Measurements from ENCODE around the gene PLEKHM3.
"Not testable (repeated sequence)": the region's sequence is repeated elsewhere in the genome, so short reads cannot be mapped to it uniquely, and the experiment has no call there.

Gene PLEKHM3

DNA sequence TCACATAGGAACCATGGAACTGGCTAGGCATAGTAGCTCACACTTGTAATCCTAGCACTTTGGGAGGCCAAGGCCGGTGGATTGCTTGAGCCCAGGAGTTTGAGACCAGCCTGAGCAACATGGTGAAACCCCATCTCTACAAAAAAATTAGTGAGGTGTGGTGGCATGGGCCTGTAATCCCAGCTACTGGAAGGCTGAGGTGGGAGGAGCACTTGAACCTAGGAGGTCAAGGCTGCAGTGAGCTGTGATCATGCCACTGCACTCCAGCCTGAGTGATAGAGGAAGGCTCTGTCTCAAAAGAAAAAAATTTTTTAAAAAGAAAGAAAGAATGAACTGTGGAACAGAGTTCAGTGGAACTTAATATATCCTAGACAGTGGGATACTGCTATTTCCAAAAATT, 76.1 kb downstream of the PLEKHM3 start:
- DNase-seq, result not testable (repeated sequence)

DNA sequence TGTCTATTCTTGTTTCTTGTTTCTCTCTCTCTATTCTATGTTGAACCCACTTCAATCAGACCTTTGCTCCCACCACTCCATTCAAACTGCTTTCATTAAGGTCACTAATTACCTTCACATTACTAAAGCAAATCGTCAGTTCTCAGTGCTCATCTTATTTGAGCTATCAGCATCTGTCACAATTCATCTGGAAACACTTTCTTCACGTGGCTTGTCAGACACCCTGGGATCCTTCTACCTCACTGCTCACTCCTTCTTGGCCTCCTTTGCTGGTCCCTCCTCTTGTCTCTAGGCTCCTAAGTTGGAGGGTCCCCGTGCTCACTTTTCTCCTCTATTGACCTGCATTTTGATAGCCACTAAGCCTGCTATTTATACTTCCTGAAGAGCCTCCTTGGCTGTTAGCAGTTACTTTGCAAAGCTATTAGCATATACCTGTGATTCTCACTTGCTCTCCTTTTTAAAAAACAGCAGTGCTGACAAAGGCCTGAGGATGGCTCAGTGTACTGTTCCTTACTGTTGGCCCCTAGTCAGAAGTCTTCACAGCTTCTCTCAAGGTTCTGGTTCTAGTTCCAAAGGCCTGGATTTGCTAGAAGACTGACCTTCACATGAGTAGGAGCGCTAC, 80.2 kb downstream of the PLEKHM3 start:
- no peak for DNase-seq

DNA sequence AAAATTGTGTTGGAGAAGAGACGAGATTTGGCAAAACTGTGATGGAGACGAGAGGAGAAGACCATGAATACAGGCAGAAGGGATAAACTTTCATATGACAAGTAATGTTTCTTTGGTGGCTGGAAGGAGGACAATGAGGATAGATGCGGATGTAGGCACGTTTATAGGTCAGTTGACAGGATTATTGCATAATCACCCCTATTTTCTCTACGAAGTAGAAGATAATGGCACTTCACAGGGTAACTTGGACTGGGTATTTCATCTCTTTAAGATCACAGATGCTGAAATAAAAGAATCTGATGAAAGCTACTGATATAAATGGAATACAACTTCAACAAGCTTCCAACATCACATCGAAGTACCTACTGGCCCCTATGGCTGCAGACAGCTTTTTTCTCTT, 81.0 kb downstream of the PLEKHM3 start:
- DNase-seq, result no peak

DNA sequence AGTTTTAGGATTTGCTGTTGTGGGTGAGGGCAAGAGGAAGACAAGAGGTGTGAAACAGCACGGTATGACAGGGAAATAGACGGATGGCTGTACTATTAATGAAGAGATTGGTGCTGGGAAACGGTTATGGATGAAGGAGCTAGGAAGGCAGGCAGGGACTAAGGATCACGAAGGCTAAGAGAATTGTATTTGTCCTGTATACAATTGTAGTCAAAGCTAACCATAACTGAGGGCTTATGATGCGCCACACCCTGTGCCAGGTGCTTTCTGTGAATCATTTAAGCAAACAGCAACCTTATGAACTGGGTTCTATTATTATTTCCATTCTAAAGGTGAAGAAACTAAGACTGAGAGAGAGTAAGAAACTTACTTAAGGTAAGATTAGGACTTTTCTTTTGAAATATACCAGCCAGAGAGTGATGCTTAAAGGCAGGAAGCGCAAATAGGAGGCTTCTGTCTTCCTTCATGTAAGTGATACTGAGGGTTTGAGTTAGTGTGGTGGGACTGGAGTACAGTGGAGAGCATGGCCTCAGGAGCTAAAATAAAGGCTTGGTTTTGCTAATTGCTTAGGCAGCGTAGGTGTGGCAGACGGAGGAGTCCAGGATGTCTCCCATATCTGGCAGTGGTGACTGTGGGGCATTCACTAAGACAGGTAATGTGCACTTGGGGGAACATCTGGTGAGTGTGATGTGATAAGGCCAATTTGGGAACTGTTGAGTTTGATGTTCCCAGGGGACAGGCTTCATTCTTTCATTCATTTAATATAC, 85.8 kb downstream of the PLEKHM3 start:
- DNase-seq, result no peak

DNA sequence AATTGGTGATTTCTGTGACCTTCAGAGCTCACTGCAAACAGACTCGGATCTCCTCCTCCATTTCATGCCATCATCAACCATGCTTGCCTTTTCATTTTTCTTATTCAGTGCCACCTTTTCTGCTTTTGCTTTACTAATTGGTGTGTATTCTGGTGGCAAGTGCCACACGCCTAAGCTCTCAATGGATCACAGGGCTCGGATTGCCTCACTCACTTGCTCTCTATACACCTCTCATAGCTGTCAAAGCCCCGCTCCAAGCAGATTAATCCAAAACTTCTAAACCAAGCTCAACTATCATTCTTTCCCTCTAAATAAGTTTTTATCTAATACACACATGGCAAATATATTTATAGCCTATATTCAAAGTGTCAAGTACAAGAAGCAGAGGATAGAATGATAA, 86.4 kb downstream of the PLEKHM3 start:
- no peak for DNase-seq

DNA sequence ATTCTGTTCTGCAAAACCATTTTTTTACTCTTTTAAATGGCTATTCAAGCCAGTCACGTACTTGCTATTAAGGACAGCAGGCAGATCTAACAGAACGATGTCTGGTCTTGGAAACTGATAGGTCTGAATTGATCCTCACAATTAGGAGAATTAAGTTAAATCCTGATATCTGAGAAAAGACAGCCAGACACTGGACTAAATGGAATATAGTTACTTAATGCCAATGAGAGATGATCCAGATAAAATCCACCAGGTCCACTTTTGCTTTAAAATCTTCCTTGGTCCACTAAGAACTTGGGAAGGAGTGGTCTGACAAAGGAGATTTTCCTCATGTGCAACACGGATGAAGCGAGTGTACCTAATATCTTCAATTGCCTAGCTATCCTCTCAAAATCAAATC, 86.9 kb downstream of the PLEKHM3 start:
- no peak for DNase-seq

DNA sequence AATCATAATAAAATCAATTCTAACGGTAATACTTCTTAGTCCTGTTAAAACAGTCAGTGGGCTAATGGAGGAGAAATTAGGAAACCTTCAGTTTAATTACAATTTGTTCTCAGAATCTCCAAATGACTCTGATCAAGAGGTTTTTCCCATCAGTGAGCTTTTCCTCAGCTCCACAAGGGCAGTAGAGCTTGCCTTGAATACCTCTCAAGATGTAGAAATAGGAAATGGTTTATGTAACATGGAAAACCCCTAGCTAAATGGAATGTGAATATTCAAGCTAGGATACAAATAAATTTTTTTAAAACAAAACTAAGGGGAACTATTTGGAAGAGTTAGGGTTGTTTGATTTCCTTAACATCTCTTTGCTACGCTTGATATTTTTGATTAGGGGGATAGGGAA, 87.5 kb downstream of the PLEKHM3 start:
- DNase-seq, result no peak

DNA sequence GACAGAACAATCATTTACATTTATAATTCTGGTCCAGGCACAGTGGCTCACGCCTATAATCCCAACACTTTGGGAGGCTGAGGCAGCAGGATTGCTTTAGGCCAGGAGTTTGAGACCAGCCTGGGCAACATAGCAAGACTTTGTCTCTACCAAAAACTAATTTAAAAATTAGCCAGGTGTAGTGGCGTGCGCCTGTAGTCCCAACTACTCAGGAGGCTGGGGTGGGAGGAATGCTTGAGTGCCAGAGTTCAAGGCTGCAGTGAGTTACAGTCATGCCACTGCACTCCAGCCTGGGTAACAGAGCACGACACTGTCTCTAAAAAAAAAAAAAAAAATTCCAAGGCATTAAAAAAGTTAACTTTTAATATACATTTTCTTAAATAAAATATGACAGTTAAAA, 88.1 kb downstream of the PLEKHM3 start:
- no peak for DNase-seq

DNA sequence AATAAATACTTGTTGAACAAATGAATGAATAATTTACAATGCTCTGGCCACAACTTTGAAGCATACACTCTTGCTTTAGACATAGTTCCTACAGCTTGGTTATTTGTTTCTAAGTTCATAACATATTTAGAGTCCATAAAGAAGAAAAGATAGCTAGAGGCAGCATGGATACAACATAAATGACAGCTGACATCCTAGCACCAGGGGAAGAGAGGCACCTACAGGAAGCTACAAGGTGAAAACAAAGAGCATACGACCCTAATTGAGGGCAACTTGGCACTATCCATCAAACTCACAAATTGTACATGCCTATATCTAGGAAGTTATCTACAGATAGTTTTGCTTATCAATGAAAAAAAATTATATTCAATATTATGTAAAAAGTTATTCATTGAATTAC, 88.9 kb downstream of the PLEKHM3 start:
- no peak for DNase-seq

DNA sequence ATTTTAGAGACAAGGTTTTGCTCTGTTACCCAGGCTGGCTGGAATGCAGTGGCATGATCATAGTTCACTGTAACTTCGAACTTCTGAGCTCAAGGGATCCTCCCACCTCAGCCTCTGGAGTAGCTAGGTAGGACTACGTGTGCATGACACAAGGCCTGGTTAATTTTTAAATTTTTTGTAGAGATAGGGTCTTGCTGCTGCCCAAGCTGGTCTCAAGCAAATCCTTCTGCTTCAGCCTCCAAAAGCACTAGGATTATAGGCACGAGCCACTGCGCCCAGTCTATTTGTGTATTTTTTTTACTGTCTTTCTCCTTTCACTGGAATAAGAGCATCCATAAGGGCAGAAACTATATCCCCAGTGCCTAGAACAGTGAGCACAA, 89.3 kb downstream of the PLEKHM3 start:
- DNase-seq, result no peak

DNA sequence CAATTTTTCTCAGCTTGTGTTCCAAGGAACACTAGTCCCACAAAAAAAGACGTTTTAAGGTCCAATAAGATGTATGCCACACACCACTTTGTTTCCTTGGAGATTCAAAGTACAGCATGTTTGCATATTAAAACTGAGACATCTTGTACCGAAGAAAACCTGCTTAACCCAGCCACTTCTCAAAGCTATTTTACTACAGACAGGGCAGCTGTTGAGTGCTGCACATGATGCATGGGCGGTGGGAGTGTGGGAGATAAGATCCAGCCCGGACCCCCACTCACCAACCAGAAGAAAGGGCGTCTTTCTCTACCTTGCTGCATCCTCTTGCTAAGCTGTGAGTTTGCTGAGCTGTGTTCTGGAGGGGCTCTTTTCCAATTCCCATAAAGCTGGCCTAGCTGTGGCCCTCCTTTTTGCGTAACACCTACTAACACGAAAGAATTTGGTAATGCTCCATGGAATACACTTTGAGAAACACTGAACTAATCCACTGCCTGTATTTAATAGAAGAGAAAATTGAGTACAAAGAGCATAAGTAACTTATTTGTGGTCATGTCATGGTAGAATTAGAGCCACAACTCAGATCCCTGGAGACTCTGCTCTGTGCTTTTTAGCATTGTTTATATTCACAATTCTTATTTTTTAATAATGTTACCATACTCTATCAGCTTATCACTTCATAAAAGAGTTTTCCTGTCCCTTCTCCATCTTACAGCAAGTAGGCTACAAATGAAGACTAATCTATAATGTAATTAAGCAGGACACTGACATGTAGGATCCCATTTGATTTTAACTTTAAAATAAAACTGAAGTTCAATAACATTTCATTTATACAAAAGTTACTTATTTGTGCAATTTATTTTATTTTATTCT, 90.0 kb downstream of the PLEKHM3 start:
- DNase-seq, result no peak

DNA sequence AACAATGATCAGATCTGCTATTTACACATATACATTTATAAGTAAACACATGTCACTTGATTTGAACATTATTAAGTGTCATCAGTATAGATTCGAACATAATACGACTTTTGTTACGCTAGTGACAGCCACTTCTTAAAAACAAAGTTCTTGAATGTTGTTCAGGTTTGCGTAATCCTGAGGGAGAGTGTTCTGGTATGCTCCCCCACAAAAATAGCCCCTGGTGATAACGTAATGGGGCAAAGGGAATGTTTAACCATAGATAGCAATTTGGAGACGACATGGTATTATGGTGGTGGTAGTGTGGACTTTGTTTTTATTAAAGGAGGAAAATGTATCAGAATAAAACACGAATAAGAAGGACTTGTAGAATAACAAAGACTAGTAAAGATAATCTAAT, 90.6 kb downstream of the PLEKHM3 start:
- no peak for DNase-seq

DNA sequence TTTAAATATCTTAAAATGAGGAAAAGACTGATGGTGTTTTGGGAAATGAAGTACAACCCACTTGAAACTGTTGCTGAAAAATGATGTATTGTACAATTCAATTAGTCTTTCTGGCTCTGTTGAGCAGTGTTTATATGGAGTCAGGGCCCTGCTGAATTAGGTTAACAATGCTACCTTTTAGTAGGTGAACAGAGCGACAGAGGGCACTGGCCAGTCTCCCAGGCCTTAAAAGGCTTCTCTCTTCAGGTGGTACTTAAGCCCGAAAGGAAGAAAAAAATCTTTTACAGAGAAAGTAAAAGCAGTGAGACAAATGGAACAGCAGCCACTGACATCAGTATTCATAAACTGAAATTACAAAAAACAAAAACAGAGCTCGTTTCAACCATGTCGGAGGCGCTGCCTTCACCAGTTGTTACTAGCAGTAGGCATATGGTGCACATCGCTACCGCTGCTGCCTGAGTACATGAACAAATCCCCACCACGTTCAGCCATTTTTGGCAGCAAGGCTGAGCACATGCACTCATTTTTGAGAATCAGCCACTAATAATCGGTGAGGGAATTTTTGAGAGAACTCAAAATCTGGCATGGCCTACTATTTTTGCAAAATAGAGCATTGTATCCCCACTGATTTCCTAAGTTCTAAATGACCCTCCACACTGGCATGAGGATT, 91.8 kb downstream of the PLEKHM3 start:
- no peak for DNase-seq

DNA sequence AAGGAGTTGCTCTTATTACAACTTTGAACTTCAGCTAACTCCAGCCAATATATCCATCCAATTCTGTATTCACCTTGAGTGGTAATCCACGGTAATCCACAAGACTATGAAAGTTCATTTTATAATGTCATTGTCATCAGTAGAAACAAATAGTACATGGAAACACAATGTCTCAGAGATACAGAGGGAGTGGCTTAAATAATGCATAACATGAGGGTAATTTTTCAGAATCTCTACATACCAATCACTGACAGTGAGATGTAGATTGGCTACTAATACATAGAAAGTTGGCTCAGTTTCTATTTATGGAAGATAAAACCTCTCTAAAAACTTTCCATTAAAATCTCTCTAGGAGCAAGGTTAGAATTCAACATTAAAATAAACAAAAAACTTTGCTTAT, 93.2 kb downstream of the PLEKHM3 start:
- DNase-seq, result no peak

DNA sequence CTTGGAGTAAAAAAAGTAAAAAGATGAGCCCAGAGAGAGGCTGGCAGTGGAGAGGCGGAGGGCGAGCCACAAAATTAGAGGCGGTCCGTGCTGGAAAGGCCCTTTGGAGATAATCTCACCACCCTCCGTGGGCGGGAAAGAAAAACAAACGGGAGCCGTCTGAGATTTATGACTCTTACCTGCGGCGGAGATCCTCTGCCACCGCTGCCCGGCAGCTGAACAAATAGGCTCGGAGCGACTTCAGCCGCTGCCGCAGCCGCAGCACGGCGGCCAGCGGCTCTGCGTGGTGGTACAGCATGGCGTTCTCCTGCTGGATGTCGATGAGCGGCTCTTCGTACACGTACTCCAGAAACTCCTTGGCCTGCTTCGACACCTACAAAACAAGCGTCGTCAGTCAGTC, 94.6 kb downstream of the PLEKHM3 start:
- no peak for DNase-seq

DNA sequence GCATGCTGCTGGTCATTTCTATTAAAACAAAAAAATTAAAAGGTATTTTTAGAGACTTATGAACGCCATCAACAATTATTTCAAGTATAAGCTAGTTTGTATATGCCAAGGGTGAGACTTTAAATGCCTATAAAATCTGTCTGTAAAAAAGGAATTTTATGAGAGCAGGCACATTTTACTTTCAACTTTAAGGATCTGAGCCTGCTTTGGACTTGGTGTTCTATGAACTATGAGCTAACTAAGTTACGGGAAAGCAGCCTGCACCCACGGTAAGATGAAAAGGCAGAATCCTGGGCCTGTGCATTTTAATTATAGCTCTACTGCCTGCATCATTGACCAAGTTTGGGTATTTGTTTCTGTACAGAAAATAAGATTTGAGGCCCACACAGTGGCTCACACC, 95.4 kb downstream of the PLEKHM3 start:
- no peak for DNase-seq

DNA sequence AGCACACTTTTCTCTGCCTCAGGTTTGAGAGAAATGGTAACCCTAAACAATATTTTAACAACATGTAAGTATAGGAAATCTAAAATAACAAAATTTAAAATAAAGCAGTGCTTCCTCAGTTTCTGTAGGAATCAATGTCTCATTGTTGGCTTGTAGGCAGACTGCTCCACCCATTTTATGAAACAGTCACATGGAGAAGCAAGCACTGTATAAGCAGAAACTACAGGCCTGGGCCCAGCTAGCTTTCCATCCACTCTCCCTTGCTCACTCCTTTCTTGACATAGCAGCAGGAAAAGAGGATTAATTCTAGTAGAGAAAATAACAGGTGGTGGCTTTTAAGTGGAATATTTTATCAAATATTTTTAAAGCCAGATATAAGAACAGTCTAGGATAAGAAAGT, 97.2 kb downstream of the PLEKHM3 start:
- DNase-seq, result no peak

DNA sequence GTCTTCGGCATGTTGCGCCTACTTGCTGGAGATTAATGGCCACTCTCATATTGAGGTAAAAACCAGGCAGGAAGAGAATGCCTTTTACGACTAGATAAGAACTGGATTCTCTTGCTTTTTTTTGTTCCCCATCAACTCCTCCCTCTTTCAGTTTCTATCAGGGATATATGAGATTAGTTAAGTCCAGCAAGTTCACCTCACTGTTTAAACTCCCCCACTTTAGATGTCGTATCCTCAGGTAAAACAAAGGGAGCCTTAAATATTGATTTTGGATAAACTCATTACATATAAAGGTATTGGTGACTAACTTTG, 98.4 kb downstream of the PLEKHM3 start:
- no peak for DNase-seq

DNA sequence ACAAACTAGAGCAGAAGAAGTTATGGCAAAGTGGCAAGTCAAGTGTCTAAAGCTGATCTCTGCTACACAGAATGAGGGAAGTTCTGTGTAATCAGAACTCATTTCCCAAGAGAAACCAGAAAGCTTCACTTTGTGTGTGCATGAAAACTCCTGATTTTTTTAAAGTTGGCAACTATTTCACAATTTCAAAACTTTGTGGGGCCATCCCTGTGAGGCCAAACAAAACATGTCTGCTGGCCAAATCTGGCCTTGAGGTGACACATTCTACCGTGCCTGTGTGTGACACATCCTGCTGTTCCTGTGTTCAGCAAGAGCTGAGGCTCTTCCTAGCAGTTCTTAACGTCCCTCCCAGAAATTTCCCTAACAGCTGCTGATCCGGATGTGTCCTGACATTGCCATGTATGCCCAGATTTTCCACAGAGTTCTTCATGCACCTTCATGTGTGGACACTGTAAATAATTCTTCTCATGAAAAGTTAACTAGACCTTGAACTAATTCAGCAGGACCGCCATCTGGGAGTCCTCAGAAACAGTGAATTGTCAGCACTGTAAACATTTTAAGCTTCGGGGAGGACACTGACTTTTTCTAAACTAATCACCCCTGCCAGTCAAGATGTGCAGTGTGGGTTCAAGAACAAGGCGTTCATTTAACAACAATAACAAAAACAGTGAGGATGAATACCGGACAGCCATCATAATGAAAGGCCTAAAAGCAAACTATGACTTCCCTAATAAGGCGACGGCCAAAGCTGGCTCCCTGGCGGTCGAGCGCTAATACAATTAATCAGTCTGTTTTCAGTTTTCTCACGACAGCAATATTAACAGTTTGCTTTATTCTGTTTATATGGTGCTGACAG, 99.0 kb downstream of the PLEKHM3 start:
- no peak for DNase-seq

DNA sequence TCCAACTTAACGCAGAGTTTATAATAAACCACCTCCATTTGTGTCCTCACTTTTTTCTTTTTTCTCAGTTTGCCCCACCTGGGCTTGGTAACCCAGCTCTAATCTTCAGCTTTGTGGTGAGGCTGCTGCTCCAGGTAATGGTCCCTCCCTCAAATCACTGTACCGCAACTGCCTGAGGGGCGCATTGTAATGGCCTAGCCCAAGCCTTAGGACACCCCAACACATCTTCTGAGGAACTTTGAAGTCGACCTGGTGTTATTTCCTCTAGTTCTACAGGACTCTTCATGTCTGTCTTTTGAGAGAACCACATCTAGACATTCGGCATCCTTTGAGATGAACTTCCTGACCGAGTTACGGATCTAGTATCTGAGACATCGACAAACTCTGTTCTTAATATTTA, 99.7 kb downstream of the PLEKHM3 start:
- no peak for DNase-seq

DNA sequence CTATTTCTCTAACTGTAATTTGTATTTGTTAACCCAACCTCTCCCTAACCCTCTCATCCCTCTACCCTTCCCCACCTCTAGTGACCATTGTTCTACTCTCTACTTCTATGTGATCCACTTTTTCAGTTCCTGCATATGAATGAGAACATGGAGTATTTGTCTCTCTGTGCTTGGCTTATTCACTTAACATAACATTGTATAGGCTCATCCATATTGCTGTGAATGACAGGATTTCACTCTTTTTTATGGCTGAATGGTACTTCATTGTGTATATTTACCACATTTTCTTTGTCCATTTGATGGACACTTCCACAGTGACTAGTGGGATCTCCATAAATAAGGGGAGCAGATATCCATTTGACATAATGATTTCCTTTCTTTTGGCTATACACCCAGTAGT, 103.7 kb downstream of the PLEKHM3 start:
- DNase-seq, result no peak

DNA sequence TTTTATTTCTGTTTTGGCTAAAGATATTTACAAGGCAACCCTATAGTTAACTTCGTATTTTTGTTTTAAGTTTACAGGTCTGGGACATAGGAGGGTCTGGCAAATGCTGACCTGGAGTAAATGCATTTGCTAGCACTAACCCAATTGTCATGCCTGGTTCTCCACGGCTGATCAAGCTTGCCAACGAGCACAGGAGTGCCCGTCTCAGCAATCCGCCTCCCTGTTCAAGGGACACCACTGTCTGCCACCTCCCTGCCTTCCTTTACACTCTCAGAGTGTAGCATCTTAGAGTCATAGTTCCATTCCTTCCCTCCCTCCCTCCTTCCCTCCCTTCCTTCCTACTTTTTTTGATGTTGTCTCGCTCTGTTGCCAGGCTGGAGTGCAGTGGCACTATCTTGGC, 104.6 kb downstream of the PLEKHM3 start:
- no peak for DNase-seq

DNA sequence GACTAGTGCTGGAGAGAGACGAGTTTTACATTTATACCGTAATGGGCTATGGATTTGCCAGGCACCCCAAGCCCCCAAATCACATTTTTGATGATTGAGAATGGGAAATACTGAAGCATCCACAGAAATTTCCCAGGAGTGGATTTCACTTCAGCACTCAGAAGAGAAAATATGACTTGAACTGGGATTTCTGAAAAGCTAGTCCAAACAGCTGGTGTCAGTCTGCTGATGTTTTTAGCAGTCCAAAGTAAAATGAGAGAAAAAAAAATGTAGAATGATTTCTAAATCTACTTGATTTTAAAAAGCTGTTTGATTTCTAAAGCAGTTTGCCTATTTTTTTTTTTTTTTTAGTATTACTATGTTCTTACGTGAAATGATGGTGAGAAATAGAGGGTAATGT, 105.0 kb downstream of the PLEKHM3 start:
- no peak for DNase-seq

Measured in KG1 (cell line).